H1 (cell line): ENCODE results near the gene TTC6. TPM values are rescaled to one million over a fixed set of nuclear protein-coding genes. Genes with fewer than 3 reads are reported as not detected.
A peak's percentile ranks its signal among the peaks of the same experiment; 100 is the strongest.

ENCODE experiments used
- CBX5 ChIP-seq: fragments of 300-800, 300-1000 bp; sonication (generic); IDR thresholded peaks from 2 replicates; pipeline ENCODE4 v1.7.1; 2016; ENCODE audit warnings: antibody characterized with exemption, low read length, low read depth
- CBX8 ChIP-seq: fragments of 300-800, 300-1000 bp; sonication (generic); IDR thresholded peaks from 2 replicates; pipeline ENCODE4 v1.7.1; 2016; ENCODE audit warnings: low read depth, low read length, borderline replicate concordance
- CHD1 ChIP-seq: IDR thresholded peaks from 2 replicates; pipeline ENCODE4 v1.6.1; 2012; ENCODE audit warnings: low read depth, low read length, improper control_type of control experiment
- CREB1 ChIP-seq: IDR thresholded peaks from 2 replicates; pipeline ENCODE4 v1.6.1; 2012; ENCODE audit warnings: inconsistent platforms
- EGR1 ChIP-seq: IDR thresholded peaks from 2 replicates; pipeline ENCODE4 v1.6.1; 2011; ENCODE audit warnings: low read depth, low read length, borderline replicate concordance
- EZH2 ChIP-seq: fragments of 200-600 bp; sonication (generic); IDR thresholded peaks from 2 replicates; pipeline ENCODE4 v1.7.1; 2012; ENCODE audit warnings: low read depth, mild to moderate bottlenecking, moderate library complexity, low read length, inconsistent platforms; ENCODE audit not compliant: severe bottlenecking
- FOSL1 ChIP-seq: IDR thresholded peaks from 2 replicates; pipeline ENCODE4 v1.6.1; 2011; ENCODE audit warnings: mild to moderate bottlenecking, low read depth, low read length, moderate library complexity; ENCODE audit not compliant: insufficient read depth
- HDAC2 ChIP-seq, 2 experiments: fragments of 300-600 bp in 1 of 2; sonication (generic) in 1 of 2; IDR thresholded peaks; 2 replicates each; pipeline ENCODE4 v1.6.1; 2011 to 2012; ENCODE audit warnings: low read depth in 2 of 2, low read length in 2 of 2, mild to moderate bottlenecking in 2 of 2, moderate library complexity in 2 of 2, borderline replicate concordance in 1 of 2, inconsistent platforms in 1 of 2
- KDM1A ChIP-seq: fragments of 200-600, 300-600 bp; sonication (generic); IDR thresholded peaks from 2 replicates; pipeline ENCODE4 v1.7.1; 2016; ENCODE audit warnings: mild to moderate bottlenecking, low read length, borderline replicate concordance
- NRF1 ChIP-seq: IDR thresholded peaks from 2 replicates; pipeline ENCODE4 v1.6.1; 2011; ENCODE audit warnings: mild to moderate bottlenecking, low read depth, low read length, improper control_type of control experiment
- POLR2AphosphoS5 ChIP-seq: IDR thresholded peaks from 2 replicates; pipeline ENCODE4 v1.6.1; 2011; ENCODE audit warnings: low read depth, low read length
- POU5F1 ChIP-seq: IDR thresholded peaks from 2 replicates; pipeline ENCODE4 v1.6.1; 2011; ENCODE audit warnings: low read depth, mild to moderate bottlenecking, low read length, moderate library complexity
- RAD21 ChIP-seq, 2 experiments: IDR thresholded peaks in 1 of 2; conservative IDR thresholded peaks in 1 of 2; 2 replicates each; pipeline ENCODE4 v1.6.1; 2011; ENCODE audit warnings: low read depth in 2 of 2, low read length in 2 of 2, improper control_type of control experiment in 1 of 2, inconsistent platforms in 1 of 2, mild to moderate bottlenecking in 1 of 2, moderate library complexity in 1 of 2
- SIN3A ChIP-seq, 2 experiments: IDR thresholded peaks in 1 of 2; conservative IDR thresholded peaks in 1 of 2; 2 replicates each; pipeline ENCODE4 v1.6.1; 2011 to 2012; ENCODE audit warnings: low read length in 2 of 2, improper control_type of control experiment in 1 of 2, low read depth in 1 of 2, mild to moderate bottlenecking in 1 of 2
- SIRT6 ChIP-seq: IDR thresholded peaks from one replicate; pipeline ENCODE4 v1.7.1; 2012; ENCODE audit warnings: low read length, inconsistent platforms
- SP4 ChIP-seq: IDR thresholded peaks from 2 replicates; pipeline ENCODE4 v1.6.1; 2012; ENCODE audit warnings: low read length, inconsistent platforms
- SRF ChIP-seq: IDR thresholded peaks from 2 replicates; pipeline ENCODE4 v1.6.1; 2011; ENCODE audit warnings: mild to moderate bottlenecking, low read depth, low read length, moderate library complexity
- TAF1 ChIP-seq: IDR thresholded peaks from 2 replicates; pipeline ENCODE4 v1.6.1; 2011; ENCODE audit warnings: mild to moderate bottlenecking, low read depth, low read length
- TBP ChIP-seq: IDR thresholded peaks from 2 replicates; pipeline ENCODE4 v1.6.1; 2011; ENCODE audit warnings: low read depth, low read length, improper control_type of control experiment
- ZNF274 ChIP-seq: IDR thresholded peaks from 2 replicates; pipeline ENCODE4 v1.7.0; 2012; ENCODE audit warnings: low read length, borderline replicate concordance; ENCODE audit errors: extremely low read depth
- polyA plus RNA-seq, 7 experiments: library from polyadenylated mRNA; depleted of rRNA in 3 of 7; stranded (reverse) in 5 of 7; unstranded in 2 of 7; fragments of >200 nt in 5 of 7; fragments of 200-250 nt in 2 of 7; gene quantifications; 1 replicate in 5 of 7; 2 replicates in 1 of 7; 4 replicates in 1 of 7; pipeline versions ENCODE4 v1.2.1 to v1.2.3, GENCODE V29; 2011 to 2013; ENCODE audit warnings: missing spikeins in 2 of 7, mixed read lengths in 2 of 7
- total RNA-seq: library from RNA; stranded (reverse); fragmentation: NEBNext Ultra II Directional; extraction: Animal tissue kit (Norgen Biotek cat#: 25700); gene quantifications from 2 replicates; pipeline ENCODE4 v1.2.1, GENCODE V29; 2021
- TF ChIP-seq, protein P1 (sequence below): IDR thresholded peaks from 2 replicates; pipeline ENCODE4 v1.6.1; 2011; ENCODE audit warnings: low read length, improper control_type of control experiment
- TF ChIP-seq, protein P2 (sequence below): IDR thresholded peaks from 2 replicates; pipeline ENCODE4 v1.6.1; 2012; ENCODE audit warnings: low read length, inconsistent platforms

The TTC6 gene
- total and polyA plus RNA-seq, 2 of the 8 experiments (the other 6 are each of a cell fraction or from before 2014, with no cell fraction given): 0.02 TPM; not detected in 1

DNA sequence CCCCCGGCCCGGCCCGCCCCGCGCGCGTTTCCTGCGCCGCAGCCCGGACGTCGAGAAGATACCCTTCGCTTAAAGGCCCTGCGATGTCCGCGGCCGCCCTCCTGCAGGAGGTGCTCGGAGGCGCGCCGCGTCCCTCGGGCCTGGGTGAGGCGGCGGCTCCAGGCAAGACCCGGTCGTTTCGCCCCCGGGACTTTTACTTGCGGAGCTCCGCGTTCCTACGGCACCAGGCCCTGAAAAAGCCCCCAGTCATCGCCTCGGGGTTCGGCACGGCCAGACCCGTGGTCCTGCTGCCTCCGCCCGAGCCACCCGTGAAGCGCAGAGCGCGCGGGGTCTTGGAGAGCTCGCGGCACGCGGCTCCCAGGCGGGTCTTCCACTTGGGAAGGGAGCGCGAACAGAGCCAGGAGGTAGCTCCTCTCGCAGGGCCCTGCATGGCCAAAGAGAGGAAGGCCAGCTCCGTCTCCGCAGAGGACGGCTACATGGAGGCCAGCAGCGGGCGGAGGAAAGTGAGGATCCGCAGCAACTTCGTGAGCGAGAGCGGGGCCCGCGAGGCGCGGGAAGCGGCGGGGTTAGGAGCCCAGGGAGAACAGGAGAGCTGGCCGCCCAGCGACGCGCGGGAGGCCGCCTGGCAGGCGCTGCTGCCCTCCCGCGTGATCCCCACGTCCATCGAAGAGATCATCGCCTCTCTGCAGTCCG, 26.9 kb downstream of the TTC6 start (continued):
- peak; percentile 82 for TF ChIP-seq EZH2
- no peak for TF ChIP-seq ZNF274
- TF ChIP-seq POU5F1: no peak
- 0 out of 2 replicates have a peak, but pooled peaks have one; percentile 33 for TF ChIP-seq TAF1
- TF ChIP-seq SIN3A (conservative IDR thresholded peaks at IDR 0.05 in 1 of 2, IDR thresholded peaks at IDR 0.05 in 1 of 2; ENCODE audit: low read depth in 1 of 2, low read length in 2 of 2): no peak
- no peak for TF ChIP-seq POLR2AphosphoS5
- peak in 1 of 2 experiments; percentile 59; a peak in 1 of 4 replicates for TF ChIP-seq HDAC2 (IDR thresholded peaks at IDR 0.05; ENCODE audit: borderline replicate concordance in 1 of 2, low read depth in 2 of 2, low read length in 2 of 2)
- peak; percentile 7; the same call in 1 of the 2 replicates for TF ChIP-seq CREB1
- no peak for TF ChIP-seq SP4
- TF ChIP-seq, protein P1, sequence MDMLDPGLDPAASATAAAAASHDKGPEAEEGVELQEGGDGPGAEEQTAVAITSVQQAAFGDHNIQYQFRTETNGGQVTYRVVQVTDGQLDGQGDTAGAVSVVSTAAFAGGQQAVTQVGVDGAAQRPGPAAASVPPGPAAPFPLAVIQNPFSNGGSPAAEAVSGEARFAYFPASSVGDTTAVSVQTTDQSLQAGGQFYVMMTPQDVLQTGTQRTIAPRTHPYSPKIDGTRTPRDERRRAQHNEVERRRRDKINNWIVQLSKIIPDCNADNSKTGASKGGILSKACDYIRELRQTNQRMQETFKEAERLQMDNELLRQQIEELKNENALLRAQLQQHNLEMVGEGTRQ: no peak
- no peak for TF ChIP-seq CBX5
- TF ChIP-seq CBX8: no peak; the same call in 1 of the 2 replicates
- TF ChIP-seq FOSL1: no peak
- no peak for TF ChIP-seq KDM1A
- no peak for TF ChIP-seq NRF1
- TF ChIP-seq, protein P2, sequence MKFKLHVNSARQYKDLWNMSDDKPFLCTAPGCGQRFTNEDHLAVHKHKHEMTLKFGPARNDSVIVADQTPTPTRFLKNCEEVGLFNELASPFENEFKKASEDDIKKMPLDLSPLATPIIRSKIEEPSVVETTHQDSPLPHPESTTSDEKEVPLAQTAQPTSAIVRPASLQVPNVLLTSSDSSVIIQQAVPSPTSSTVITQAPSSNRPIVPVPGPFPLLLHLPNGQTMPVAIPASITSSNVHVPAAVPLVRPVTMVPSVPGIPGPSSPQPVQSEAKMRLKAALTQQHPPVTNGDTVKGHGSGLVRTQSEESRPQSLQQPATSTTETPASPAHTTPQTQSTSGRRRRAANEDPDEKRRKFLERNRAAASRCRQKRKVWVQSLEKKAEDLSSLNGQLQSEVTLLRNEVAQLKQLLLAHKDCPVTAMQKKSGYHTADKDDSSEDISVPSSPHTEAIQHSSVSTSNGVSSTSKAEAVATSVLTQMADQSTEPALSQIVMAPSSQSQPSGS: no peak
- TF ChIP-seq TBP: peak; percentile 14; the same call in 1 of the 2 replicates
- TF ChIP-seq SRF: no peak
- TF ChIP-seq CHD1: no peak
- no peak for TF ChIP-seq EGR1
- no peak for TF ChIP-seq SIRT6
- peak; percentile 0 to 10; a peak in 1 of 4 replicates for TF ChIP-seq RAD21 (IDR thresholded peaks at IDR 0.05 in 1 of 2, conservative IDR thresholded peaks at IDR 0.05 in 1 of 2; ENCODE audit: low read depth in 2 of 2, low read length in 2 of 2)
